WTC11 (cell line): ENCODE results near the gene PRR5L. TPM values are rescaled to one million over a fixed set of nuclear protein-coding genes. Genes with fewer than 3 reads are reported as not detected.

Source experiments
- ATAC-seq: fragments of 200-7000 bp; cut with Tn5 transposase; 2 replicates; pipeline ENCODE4 v1.10.0; 2021; ENCODE audit warnings: mild to moderate bottlenecking, moderate library complexity
- CTCF ChIA-PET: fragments of 300-600 bp; sonication (Branson Sonifier 250); formaldehyde crosslinking; loops from one replicate; lab custom pipeline; 2021; ENCODE audit warnings: antibody characterized with exemption; lab: Charles Lee
- POLR2A ChIA-PET: fragments of 350-600 bp; sonication (Branson Sonifier 250); formaldehyde crosslinking; loops from one replicate; lab custom pipeline; 2021; ENCODE audit warnings: antibody characterized with exemption; lab: Charles Lee
- DNase-seq: peaks from one replicate; pipeline ENCODE4 v3.0.0; 2021; ENCODE audit warnings: low spot score
- H3K27ac Mint-ChIP-seq: 2 replicates; pipeline ENCODE4 v1.8.0; 2021; ENCODE audit warnings: mixed read lengths
- H3K27me3 Mint-ChIP-seq: 2 replicates; pipeline ENCODE4 v1.8.0; 2021; ENCODE audit warnings: low read depth, mild to moderate bottlenecking, moderate library complexity, mixed read lengths
- H3K36me3 Mint-ChIP-seq: 2 replicates; pipeline ENCODE4 v1.8.0; 2021; ENCODE audit warnings: mixed read lengths
- H3K4me1 Mint-ChIP-seq: 2 replicates; pipeline ENCODE4 v1.8.0; 2022; ENCODE audit warnings: mixed read lengths
- H3K4me3 Mint-ChIP-seq: 2 replicates; pipeline ENCODE4 v1.8.0; 2021; ENCODE audit warnings: mild to moderate bottlenecking, moderate library complexity, mixed read lengths
- H3K9me3 Mint-ChIP-seq: 2 replicates; pipeline ENCODE4 v1.8.0; 2021; ENCODE audit warnings: mixed read lengths
- CDX4 ChIP-seq: fragments of 250-450 bp; sonication (Bioruptor Pico); IDR thresholded peaks from 2 replicates; pipeline ENCODE4 v1.9.0; 2021; ENCODE audit warnings: moderate library complexity, mild to moderate bottlenecking, inconsistent platforms, borderline replicate concordance
- CTCF ChIP-seq: fragments of 200-600 bp; IDR thresholded peaks from 2 replicates; pipeline ENCODE4 v1.8.0; 2022; ENCODE audit warnings: antibody characterized with exemption
- ELF4 ChIP-seq: sonication (generic); formaldehyde crosslinking; IDR thresholded peaks from 2 replicates; pipeline ENCODE4 v1.8.1; 2022; ENCODE audit warnings: low read depth, mild to moderate bottlenecking, moderate library complexity, missing genetic modification reagents
- EMX1 ChIP-seq: fragments of 250-450 bp; sonication (Bioruptor Pico); IDR thresholded peaks from 2 replicates; pipeline ENCODE4 v1.8.0; 2021; ENCODE audit warnings: mild to moderate bottlenecking
- ERG ChIP-seq: fragments of 250-450 bp; sonication (Bioruptor Pico); IDR thresholded peaks from 2 replicates; pipeline ENCODE4 v1.8.0; 2021; ENCODE audit warnings: mild to moderate bottlenecking
- ETV6 ChIP-seq: sonication (generic); formaldehyde crosslinking; IDR thresholded peaks from 2 replicates; pipeline ENCODE4 v1.8.1; 2022; ENCODE audit warnings: mild to moderate bottlenecking, missing genetic modification reagents
- FOXP1 ChIP-seq: sonication (generic); formaldehyde crosslinking; IDR thresholded peaks from 2 replicates; pipeline ENCODE4 v1.8.0; 2022; ENCODE audit warnings: missing genetic modification reagents, mild to moderate bottlenecking, moderate library complexity, borderline replicate concordance
- IRF1 ChIP-seq: sonication (generic); formaldehyde crosslinking; IDR thresholded peaks from 2 replicates; pipeline ENCODE4 v1.8.0; 2023; ENCODE audit warnings: missing genetic modification reagents
- KAT7 ChIP-seq: sonication (generic); formaldehyde crosslinking; IDR thresholded peaks from 2 replicates; pipeline ENCODE4 v1.8.1; 2023; ENCODE audit warnings: missing genetic modification reagents, mild to moderate bottlenecking, borderline replicate concordance
- PREB ChIP-seq: sonication (generic); formaldehyde crosslinking; IDR thresholded peaks from 2 replicates; pipeline ENCODE4 v1.8.1; 2022; ENCODE audit warnings: mild to moderate bottlenecking, missing genetic modification reagents, moderate library complexity, borderline replicate concordance
- SOX15 ChIP-seq: fragments of 250-450 bp; sonication (Bioruptor Pico); IDR thresholded peaks from 2 replicates; pipeline ENCODE4 v1.9.0; 2021; ENCODE audit warnings: mild to moderate bottlenecking
- TCF7 ChIP-seq: sonication (generic); formaldehyde crosslinking; IDR thresholded peaks from 2 replicates; pipeline ENCODE4 v1.8.0; 2022; ENCODE audit warnings: mild to moderate bottlenecking, low read depth, missing genetic modification reagents, moderate library complexity
- TEAD4 ChIP-seq: sonication (generic); formaldehyde crosslinking; IDR thresholded peaks from 2 replicates; pipeline ENCODE4 v1.8.0; 2022; ENCODE audit warnings: mild to moderate bottlenecking, missing genetic modification reagents
- ZBTB43 ChIP-seq: sonication (generic); formaldehyde crosslinking; IDR thresholded peaks from 2 replicates; pipeline ENCODE4 v1.8.1; 2023; ENCODE audit warnings: mild to moderate bottlenecking, missing genetic modification reagents
- ZNF121 ChIP-seq: sonication (generic); formaldehyde crosslinking; IDR thresholded peaks from 2 replicates; pipeline ENCODE4 v1.8.0; 2023; ENCODE audit warnings: missing genetic modification reagents
- ZNF232 ChIP-seq: sonication (generic); formaldehyde crosslinking; IDR thresholded peaks from 2 replicates; pipeline ENCODE4 v1.8.0; 2022; ENCODE audit warnings: mild to moderate bottlenecking, missing genetic modification reagents
- ZNF396 ChIP-seq: fragments of 250-450 bp; sonication (Bioruptor Pico); IDR thresholded peaks from 2 replicates; pipeline ENCODE4 v1.8.0; 2021; ENCODE audit warnings: mild to moderate bottlenecking, moderate library complexity, borderline replicate concordance
- ZNF671 ChIP-seq: fragments of 250-450 bp; sonication (Bioruptor Pico); IDR thresholded peaks from 2 replicates; pipeline ENCODE4 v1.8.0; 2021; ENCODE audit warnings: mild to moderate bottlenecking
- ZSCAN18 ChIP-seq: fragments of 250-450 bp; sonication (Bioruptor Pico); IDR thresholded peaks from 2 replicates; pipeline ENCODE4 v2.1.2; 2022; ENCODE audit warnings: mild to moderate bottlenecking, moderate library complexity
- total RNA-seq: library from RNA; stranded (reverse); gene quantifications from 3 replicates; pipeline ENCODE4 v1.2.3, GENCODE V29; 2021

The PRR5L gene
- total RNA-seq, 1 experiment from 2014 or later: 3.9 TPM

GRCh38 chr11:36268337-36268985 is 27.6 kb upstream of the PRR5L start (continued):
- TF ChIP-seq ERG (no peak), ZSCAN18 (CRISPR knock-in tag) (no peak), CDX4 (no peak), SOX15 (CRISPR knock-in tag) (no peak), FOXP1 (CRISPR knock-in tag) (no peak), KAT7 (CRISPR knock-in tag) (no peak), PREB (CRISPR knock-in tag) (no peak), TEAD4 (no peak)
- TF ChIP-seq, all 79 proteins: peak for 0

- Mint-ChIP-seq H3K9me3 (no peaks in the 10 kb centered on the region), H3K27me3 (peaks cover 2% of the 10 kb centered on the region), H3K36me3 (peaks cover 16% of the 10 kb centered on the region), H3K4me3 (no peak overlapping the region), H3K27ac (no peak overlapping the region), H3K4me1 (peaks cover 2% of the 10 kb centered on the region)
- TF ChIP-seq EMX1 (CRISPR knock-in tag) (no peak), TCF7 (CRISPR knock-in tag) (no peak), ZNF396 (CRISPR knock-in tag) (no peak), ETV6 (CRISPR knock-in tag) (no peak), ZNF671 (CRISPR knock-in tag) (no peak)
- ChIA-PET POLR2A (no interaction called here), CTCF (interaction anchor here (5.1 kb wide), 1 partner anchor 449 kb away, joined by 26 read pairs; no protein-coding TSS in a partner anchor)
- DNase-seq: no peak
- ATAC-seq: no peak
These were observed 25.4 kb upstream of the PRR5L start for GRCh38 chr11:36270701-36271100.

GRCh38 chr11:36271794-36272407 is 24.2 kb upstream of the PRR5L start:
- H3K27me3 Mint-ChIP-seq: no peaks in the 10 kb centered on the region; the same call in 1 of the 2 replicates
- peak; percentile 46; the same call in 1 of the 2 replicates for ATAC-seq
- H3K27ac Mint-ChIP-seq: no peak overlapping the region
- peaks cover 16% of the 10 kb centered on the region for H3K36me3 Mint-ChIP-seq
- DNase-seq: no peak
- TF ChIP-seq IRF1 (CRISPR knock-in tag) (no peak), ZBTB43 (CRISPR knock-in tag) (no peak), ELF4 (no peak), ZNF232 (no peak), ZNF121 (no peak), CTCF (no peak), TEAD4 (no peak)
- CTCF ChIA-PET: interaction anchor here (1.5 to 5.1 kb wide), 3 partner anchors 115 to 450 kb away, joined by 3 to 26 read pairs (median 9); no protein-coding TSS in a partner anchor
- no peaks in the 10 kb centered on the region for H3K9me3 Mint-ChIP-seq
- POLR2A ChIA-PET: no interaction called here
- H3K4me3 Mint-ChIP-seq: no peak overlapping the region
- no peaks in the 10 kb centered on the region for H3K4me1 Mint-ChIP-seq
